ENCODE data around the gene YY1AP1. TPM values are rescaled to one million over a fixed set of nuclear protein-coding genes. Genes with fewer than 3 reads are reported as not detected.
"Not testable (repeated sequence)": the region's sequence is repeated elsewhere in the genome, so short reads cannot be mapped to it uniquely, and the experiment has no call there.

The YY1AP1 gene
- total RNA-seq, 1 donor from 2014 or later = 42.3 TPM

DNA sequence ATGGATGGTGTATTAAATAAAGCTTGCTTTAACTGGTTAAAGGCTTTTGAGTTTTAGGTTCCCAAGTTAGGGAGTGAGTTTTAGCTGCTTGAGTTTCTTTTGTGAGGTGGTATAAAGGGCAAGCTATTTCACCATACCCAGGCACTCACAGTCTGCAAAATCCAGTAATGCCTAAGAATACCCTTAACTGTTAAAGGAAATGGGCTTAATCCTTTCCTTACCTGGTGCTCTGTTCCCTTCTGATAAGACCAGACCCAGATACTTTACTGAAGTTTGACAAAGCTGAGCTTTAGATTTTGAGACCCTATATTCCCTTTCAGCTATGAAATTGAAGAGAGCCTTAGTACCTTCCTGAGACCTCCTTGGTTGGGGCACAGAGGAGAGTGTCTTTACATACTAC is 48.2 kb downstream of the YY1AP1 start:
- Histone ChIP-seq H3K36me3 (ENCODE audit: insufficient read depth, low read length) (no peaks in the 10 kb centered on the region), H3K27ac (ENCODE audit: low read depth, low read length) (no peak overlapping the region), H2AFZ (ENCODE audit: low read depth, low read length) (no peak overlapping the region), H4K20me1 (ENCODE audit: insufficient read depth, low read length) (no peaks in the 10 kb centered on the region), H3K4me2 (ENCODE audit: low read length) (no peak overlapping the region), H3K27me3 (ENCODE audit: insufficient read depth, low read length) (no peaks in the 10 kb centered on the region), H3K4me1 (ENCODE audit: insufficient read depth, low read length) (peaks cover 3% of the 10 kb centered on the region), H3K9ac (ENCODE audit: low read length) (no peak overlapping the region), H3K79me2 (ENCODE audit: insufficient read depth, low read length) (no peaks in the 10 kb centered on the region), H3K4me3 (ENCODE audit: insufficient read depth, low read depth, low read length) (no peak overlapping the region), H3K9me3 (ENCODE audit: insufficient read depth, low read depth, low read length) (peaks cover 6% of the 10 kb centered on the region)
- Mint-ChIP-seq H3K4me3 (ENCODE audit: unreplicated experiment) (no peak overlapping the region), H3K27ac (ENCODE audit: unreplicated experiment) (no peak overlapping the region), H3K27me3 (ENCODE audit: low read depth, unreplicated experiment) (peaks cover 2% of the 10 kb centered on the region), H3K4me1 (ENCODE audit: low read depth, unreplicated experiment) (peaks cover under 1% of the 10 kb centered on the region), H3K36me3 (ENCODE audit: low read depth, unreplicated experiment) (peaks cover 24% of the 10 kb centered on the region), H3K9me3 (ENCODE audit: unreplicated experiment) (peaks cover 37% of the 10 kb centered on the region)
- no peak for FAIRE-seq
- TF ChIP-seq, protein P1, sequence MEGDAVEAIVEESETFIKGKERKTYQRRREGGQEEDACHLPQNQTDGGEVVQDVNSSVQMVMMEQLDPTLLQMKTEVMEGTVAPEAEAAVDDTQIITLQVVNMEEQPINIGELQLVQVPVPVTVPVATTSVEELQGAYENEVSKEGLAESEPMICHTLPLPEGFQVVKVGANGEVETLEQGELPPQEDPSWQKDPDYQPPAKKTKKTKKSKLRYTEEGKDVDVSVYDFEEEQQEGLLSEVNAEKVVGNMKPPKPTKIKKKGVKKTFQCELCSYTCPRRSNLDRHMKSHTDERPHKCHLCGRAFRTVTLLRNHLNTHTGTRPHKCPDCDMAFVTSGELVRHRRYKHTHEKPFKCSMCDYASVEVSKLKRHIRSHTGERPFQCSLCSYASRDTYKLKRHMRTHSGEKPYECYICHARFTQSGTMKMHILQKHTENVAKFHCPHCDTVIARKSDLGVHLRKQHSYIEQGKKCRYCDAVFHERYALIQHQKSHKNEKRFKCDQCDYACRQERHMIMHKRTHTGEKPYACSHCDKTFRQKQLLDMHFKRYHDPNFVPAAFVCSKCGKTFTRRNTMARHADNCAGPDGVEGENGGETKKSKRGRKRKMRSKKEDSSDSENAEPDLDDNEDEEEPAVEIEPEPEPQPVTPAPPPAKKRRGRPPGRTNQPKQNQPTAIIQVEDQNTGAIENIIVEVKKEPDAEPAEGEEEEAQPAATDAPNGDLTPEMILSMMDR (IDR thresholded peaks at IDR 0.05; ENCODE audit: insufficient read depth, low read depth, low read length) = no peak
- TF ChIP-seq EZH2 (IDR thresholded peaks at IDR 0.05; ENCODE audit: insufficient read depth, low read length) = no peak
- DNase-seq (ENCODE audit: low read depth) = no peak

DNA sequence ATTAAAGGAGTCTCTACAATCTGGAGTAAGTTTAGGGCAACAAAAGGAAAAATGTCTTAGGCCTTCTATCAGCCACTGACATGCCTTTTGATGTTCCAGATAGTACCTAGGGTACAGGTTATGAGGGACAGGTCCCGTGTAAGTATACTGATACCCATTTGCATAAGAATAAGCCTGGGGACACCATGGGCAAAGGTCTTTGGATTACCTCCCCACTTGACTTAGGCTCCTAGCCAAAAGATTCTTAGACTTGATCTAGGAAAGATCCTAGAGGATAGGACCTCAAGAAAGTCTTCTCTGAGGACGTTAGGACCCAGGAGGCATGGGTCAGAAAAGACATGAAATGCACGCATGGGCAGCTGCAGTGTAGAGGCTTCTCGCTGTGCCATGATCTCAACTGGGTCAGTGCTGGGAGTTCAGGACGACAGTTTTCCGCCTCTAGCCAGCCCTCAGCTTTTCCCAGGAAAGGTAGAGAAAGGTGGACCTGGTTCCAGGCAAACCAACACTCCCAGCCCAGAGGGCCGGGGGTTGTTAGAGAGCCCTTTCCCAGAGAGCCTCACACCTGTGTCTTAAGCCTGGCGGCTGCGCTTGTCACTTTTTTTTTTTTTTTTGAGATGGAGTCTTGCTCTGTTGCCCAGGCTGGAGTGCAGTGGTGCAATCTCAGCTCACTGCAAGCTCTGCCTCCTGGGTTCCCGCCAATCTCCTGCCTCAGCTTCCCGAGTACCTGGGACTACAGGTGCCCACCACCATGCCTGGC is 52.0 kb downstream of the YY1AP1 start:
- no peaks in the 10 kb centered on the region for H4K20me1 ChIP-seq (ENCODE audit: insufficient read depth, low read length)
- DNase-seq (ENCODE audit: low read depth) = no peak
- no peaks in the 10 kb centered on the region for H3K4me1 ChIP-seq (ENCODE audit: insufficient read depth, low read length)
- H3K4me3 ChIP-seq (ENCODE audit: insufficient read depth, low read depth, low read length) = no peak overlapping the region
- Mint-ChIP-seq H3K27me3 (ENCODE audit: low read depth, unreplicated experiment) (peaks cover 2% of the 10 kb centered on the region), H3K4me3 (ENCODE audit: unreplicated experiment) (no peak overlapping the region), H3K36me3 (ENCODE audit: low read depth, unreplicated experiment) (peaks cover 5% of the 10 kb centered on the region), H3K4me1 (ENCODE audit: low read depth, unreplicated experiment) (no peaks in the 10 kb centered on the region), H3K27ac (ENCODE audit: unreplicated experiment) (no peak overlapping the region), H3K9me3 (ENCODE audit: unreplicated experiment) (peaks cover 11% of the 10 kb centered on the region)
- no peaks in the 10 kb centered on the region for H3K79me2 ChIP-seq (ENCODE audit: insufficient read depth, low read length)
- TF ChIP-seq EZH2 (IDR thresholded peaks at IDR 0.05; ENCODE audit: insufficient read depth, low read length) = no peak
- TF ChIP-seq, protein P1 (IDR thresholded peaks at IDR 0.05; ENCODE audit: insufficient read depth, low read depth, low read length) = no peak
- FAIRE-seq = no peak
- no peaks in the 10 kb centered on the region for H3K27me3 ChIP-seq (ENCODE audit: insufficient read depth, low read length)
- no peak overlapping the region for H2AFZ ChIP-seq (ENCODE audit: low read depth, low read length)
- no peak overlapping the region for H3K27ac ChIP-seq (ENCODE audit: low read depth, low read length)
- H3K9me3 ChIP-seq (ENCODE audit: insufficient read depth, low read depth, low read length) = no peaks in the 10 kb centered on the region
- H3K4me2 ChIP-seq (ENCODE audit: low read length) = no peak overlapping the region
- H3K36me3 ChIP-seq (ENCODE audit: insufficient read depth, low read length) = no peaks in the 10 kb centered on the region
- no peak overlapping the region for H3K9ac ChIP-seq (ENCODE audit: low read length)

DNA sequence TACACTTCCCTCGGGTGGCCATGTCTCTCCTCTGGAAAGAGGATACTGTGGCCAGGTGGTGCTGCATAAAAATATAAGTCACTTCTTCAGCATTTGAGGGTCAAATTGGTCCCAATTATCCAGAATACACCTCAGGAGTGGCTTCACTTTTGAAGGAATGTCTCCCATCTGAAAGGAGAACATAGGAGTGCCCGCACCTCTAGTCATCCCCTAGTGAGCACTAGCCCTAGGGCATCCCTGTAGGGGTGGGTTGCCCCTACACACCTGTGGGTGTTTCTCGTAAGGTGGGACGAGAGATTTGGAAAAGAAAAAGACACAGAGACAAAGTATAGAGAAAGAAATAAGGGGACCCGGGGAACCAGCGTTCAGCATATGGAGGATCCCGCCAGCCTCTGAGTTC is 62.1 kb downstream of the YY1AP1 start:
- H3K27me3 Mint-ChIP-seq (ENCODE audit: low read depth, unreplicated experiment); H3K9me3 ChIP-seq (ENCODE audit: insufficient read depth, low read depth, low read length); H3K4me1 ChIP-seq (ENCODE audit: insufficient read depth, low read length); H3K79me2 ChIP-seq (ENCODE audit: insufficient read depth, low read length); DNase-seq (ENCODE audit: low read depth); H4K20me1 ChIP-seq (ENCODE audit: insufficient read depth, low read length); H3K4me3 Mint-ChIP-seq (ENCODE audit: unreplicated experiment); H3K4me1 Mint-ChIP-seq (ENCODE audit: low read depth, unreplicated experiment); H2AFZ ChIP-seq (ENCODE audit: low read depth, low read length); FAIRE-seq; H3K27ac ChIP-seq (ENCODE audit: low read depth, low read length); H3K27ac Mint-ChIP-seq (ENCODE audit: unreplicated experiment); H3K36me3 Mint-ChIP-seq (ENCODE audit: low read depth, unreplicated experiment); H3K27me3 ChIP-seq (ENCODE audit: insufficient read depth, low read length); H3K4me3 ChIP-seq (ENCODE audit: insufficient read depth, low read depth, low read length); H3K36me3 ChIP-seq (ENCODE audit: insufficient read depth, low read length); H3K4me2 ChIP-seq (ENCODE audit: low read length); H3K9ac ChIP-seq (ENCODE audit: low read length): not testable (repeated sequence)
- peaks cover 24% of the 10 kb centered on the region for H3K9me3 Mint-ChIP-seq (ENCODE audit: unreplicated experiment)
